Activated CD4-positive, alpha-beta T cell treated with anti-CD3 and anti-CD28 coated beads for 48 hours (primary cell): ENCODE results near the gene KLF15.

Experiments
- DNase-seq: peaks from one replicate; pipeline ENCODE4 v3.0.0-alpha.2; 2020

The KLF15 gene

GRCh38 chr3:126389112-126389793 is 32.0 kb upstream of the KLF15 start:
- DNase-seq = peak; percentile 61

- no peak for DNase-seq
Measured at GRCh38 chr3:126381966-126382365, 24.8 kb upstream of the KLF15 start.

- DNase-seq = no peak
Measured at GRCh38 chr3:126380011-126380768, 23.0 kb upstream of the KLF15 start.

GRCh38 chr3:126378341-126378751 is 21.1 kb upstream of the KLF15 start:
- DNase-seq = no peak

GRCh38 chr3:126377211-126377610 is 20.0 kb upstream of the KLF15 start:
- no peak for DNase-seq

- DNase-seq = no peak
Measured at GRCh38 chr3:126376444-126376843, 19.2 kb upstream of the KLF15 start.

- no peak for DNase-seq
Measured at GRCh38 chr3:126375835-126376331, 18.7 kb upstream of the KLF15 start.

GRCh38 chr3:126373682-126374601 is 16.7 kb upstream of the KLF15 start:
- no peak for DNase-seq

GRCh38 chr3:126373146-126373613 is 16.0 kb upstream of the KLF15 start:
- no peak for DNase-seq

GRCh38 chr3:126372413-126373145 is 15.4 kb upstream of the KLF15 start:
- DNase-seq = no peak

GRCh38 chr3:126371096-126371705 is 14.0 kb upstream of the KLF15 start:
- DNase-seq = no peak

GRCh38 chr3:126370606-126371005 is 13.4 kb upstream of the KLF15 start:
- no peak for DNase-seq

- DNase-seq = no peak
Measured at GRCh38 chr3:126370055-126370454, 12.8 kb upstream of the KLF15 start.

GRCh38 chr3:126369490-126369889 is 12.3 kb upstream of the KLF15 start:
- DNase-seq = no peak

- DNase-seq = no peak
Measured at GRCh38 chr3:126367316-126367805, 10.2 kb upstream of the KLF15 start.

- no peak for DNase-seq
Measured at GRCh38 chr3:126365351-126366277, 8.4 kb upstream of the KLF15 start.

GRCh38 chr3:126364731-126365301 is 7.6 kb upstream of the KLF15 start:
- DNase-seq = no peak

- DNase-seq = no peak
Measured at GRCh38 chr3:126364130-126364695, 7.0 kb upstream of the KLF15 start.

- no peak for DNase-seq
Measured at GRCh38 chr3:126361211-126361610, 4.0 kb upstream of the KLF15 start.

GRCh38 chr3:126360714-126361060 is 3.5 kb upstream of the KLF15 start:
- DNase-seq = no peak
